Nephron (organoid): ENCODE data around the gene ATP13A3.

Source experiments
- H3K27ac Mint-ChIP-seq, 3 experiments: 2 replicates each; pipeline ENCODE4 v1.8.0; 2020; ENCODE audit warnings: mixed read lengths in 3 of 3, mild to moderate bottlenecking in 2 of 3, moderate library complexity in 1 of 3
- H3K27me3 Mint-ChIP-seq: 2 replicates; pipeline ENCODE4 v1.8.0; 2021; ENCODE audit warnings: low read depth, mild to moderate bottlenecking, moderate library complexity, mixed read lengths
- H3K36me3 Mint-ChIP-seq: 2 replicates; pipeline ENCODE4 v1.8.0; 2020; ENCODE audit warnings: low read depth, mixed read lengths
- H3K4me1 Mint-ChIP-seq: 2 replicates; pipeline ENCODE4 v1.8.0; 2020; ENCODE audit warnings: mixed read lengths
- H3K4me3 Mint-ChIP-seq, 3 experiments: 2 replicates each; pipeline ENCODE4 v1.8.0; 2020; ENCODE audit warnings: mild to moderate bottlenecking in 3 of 3, mixed read lengths in 3 of 3, moderate library complexity in 2 of 3
- H3K9me3 Mint-ChIP-seq: 2 replicates; pipeline ENCODE4 v1.8.0; 2020; ENCODE audit warnings: mixed read lengths
- CTCF ChIP-seq, 3 experiments: fragments of 200-600 bp; sonication (generic); IDR thresholded peaks; one replicate each; pipeline ENCODE4 v1.5.0; 2021; ENCODE audit warnings: antibody characterized with exemption in 3 of 3; ENCODE audit not compliant: unreplicated experiment in 3 of 3

ATP13A3 gene

DNA sequence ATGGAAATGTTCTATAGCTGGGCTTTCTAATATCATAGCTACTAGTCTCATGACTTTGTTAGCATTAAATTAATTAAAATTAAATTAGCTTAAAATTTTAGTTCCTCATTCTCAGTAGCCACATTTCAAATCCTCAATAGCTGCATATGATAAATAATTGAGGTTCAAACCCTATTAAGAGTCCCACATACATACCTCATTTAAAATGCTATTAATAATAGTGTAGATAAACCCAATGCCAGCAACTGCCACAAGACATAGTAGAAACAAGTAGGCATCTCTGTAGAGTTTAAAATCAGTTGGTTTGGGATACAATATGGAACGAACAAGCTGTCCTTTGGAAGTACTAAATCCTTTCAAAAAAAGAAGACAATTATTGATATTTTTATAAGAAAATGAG is 39.1 kb downstream of the ATP13A3 start:
- peaks cover 69% of the 10 kb centered on the region for H3K36me3 Mint-ChIP-seq
- no peaks in the 10 kb centered on the region for H3K9me3 Mint-ChIP-seq
- no peaks in the 10 kb centered on the region for H3K4me1 Mint-ChIP-seq
- TF ChIP-seq CTCF (IDR thresholded peaks at IDR 0.05; ENCODE audit: unreplicated experiment in 3 of 3) = no peak
- H3K27ac Mint-ChIP-seq = no peak overlapping the region
- no peaks in the 10 kb centered on the region for H3K27me3 Mint-ChIP-seq
- H3K4me3 Mint-ChIP-seq = no peak overlapping the region

GRCh38 chr3:194447161-194447560 is 39.6 kb downstream of the ATP13A3 start:
- Mint-ChIP-seq H3K36me3 (peaks cover 70% of the 10 kb centered on the region), H3K27me3 (no peaks in the 10 kb centered on the region), H3K4me3 (no peak overlapping the region), H3K27ac (no peak overlapping the region), H3K4me1 (no peaks in the 10 kb centered on the region), H3K9me3 (no peaks in the 10 kb centered on the region)
- TF ChIP-seq CTCF (IDR thresholded peaks at IDR 0.05; ENCODE audit: unreplicated experiment in 3 of 3) = no peak

GRCh38 chr3:194446754-194447153 is 40.0 kb downstream of the ATP13A3 start:
- H3K27ac Mint-ChIP-seq = no peak overlapping the region
- H3K4me1 Mint-ChIP-seq = no peaks in the 10 kb centered on the region
- peaks cover 72% of the 10 kb centered on the region for H3K36me3 Mint-ChIP-seq
- H3K27me3 Mint-ChIP-seq = no peaks in the 10 kb centered on the region
- no peak for TF ChIP-seq CTCF (IDR thresholded peaks at IDR 0.05; ENCODE audit: unreplicated experiment in 3 of 3)
- no peaks in the 10 kb centered on the region for H3K9me3 Mint-ChIP-seq
- no peak overlapping the region for H3K4me3 Mint-ChIP-seq

DNA sequence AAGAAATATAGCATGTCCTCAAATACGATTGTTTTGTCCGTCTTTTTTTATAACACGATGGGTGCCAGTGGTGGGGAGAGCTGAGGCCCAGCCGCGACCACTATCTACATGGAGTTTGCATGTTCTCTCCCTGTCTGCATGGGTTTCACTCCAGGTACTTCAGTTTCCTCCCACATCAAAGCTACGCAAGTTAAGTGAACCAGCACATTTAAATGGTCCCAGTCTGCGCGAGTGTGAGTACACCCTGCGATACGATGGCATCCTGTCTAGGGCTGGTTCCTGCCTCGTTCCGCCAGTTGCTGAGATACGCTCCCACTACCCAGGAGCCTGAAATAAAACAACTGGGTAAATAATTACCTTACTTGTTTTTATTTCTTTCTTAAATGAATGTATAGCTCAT is 40.6 kb downstream of the ATP13A3 start:
- Mint-ChIP-seq H3K4me1 (no peaks in the 10 kb centered on the region), H3K4me3 (no peak overlapping the region), H3K27me3 (no peaks in the 10 kb centered on the region), H3K36me3 (peaks cover 72% of the 10 kb centered on the region), H3K27ac (no peak overlapping the region), H3K9me3 (no peaks in the 10 kb centered on the region)
- TF ChIP-seq CTCF (IDR thresholded peaks at IDR 0.05; ENCODE audit: unreplicated experiment in 3 of 3) = no peak

DNA sequence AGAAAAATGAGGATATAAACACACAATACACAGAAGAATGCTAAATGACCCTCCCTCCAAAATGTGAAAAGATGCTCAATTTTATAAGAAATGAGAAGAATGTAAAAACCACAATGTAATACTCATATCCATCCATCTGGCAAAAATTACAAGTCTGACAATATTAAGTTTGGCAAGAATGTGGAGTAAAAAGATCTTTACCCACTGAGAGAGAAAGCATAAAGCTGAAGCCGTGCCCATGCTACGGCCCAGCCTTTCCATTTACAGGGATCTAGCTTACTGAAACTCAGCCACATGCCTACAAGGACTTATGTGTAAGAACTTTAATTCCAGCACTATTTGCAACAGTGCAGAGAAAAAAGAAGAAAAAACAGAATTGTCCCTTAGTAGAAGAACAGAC is 42.9 kb downstream of the ATP13A3 start:
- no peaks in the 10 kb centered on the region for H3K4me1 Mint-ChIP-seq
- H3K36me3 Mint-ChIP-seq = peaks cover 68% of the 10 kb centered on the region
- H3K27me3 Mint-ChIP-seq = no peaks in the 10 kb centered on the region
- H3K9me3 Mint-ChIP-seq = no peaks in the 10 kb centered on the region
- no peak overlapping the region for H3K27ac Mint-ChIP-seq
- no peak overlapping the region for H3K4me3 Mint-ChIP-seq
- no peak for TF ChIP-seq CTCF (IDR thresholded peaks at IDR 0.05; ENCODE audit: unreplicated experiment in 3 of 3)

GRCh38 chr3:194440756-194441155 is 46.0 kb downstream of the ATP13A3 start:
- Mint-ChIP-seq H3K4me1 (no peaks in the 10 kb centered on the region), H3K4me3 (no peak overlapping the region), H3K27me3 (no peaks in the 10 kb centered on the region), H3K36me3 (peaks cover 69% of the 10 kb centered on the region), H3K27ac (no peak overlapping the region), H3K9me3 (no peaks in the 10 kb centered on the region)
- TF ChIP-seq CTCF (IDR thresholded peaks at IDR 0.05; ENCODE audit: unreplicated experiment in 3 of 3) = no peak
